Neutrophil (primary cell): ENCODE measurements around the gene CDCA7L.
"Not testable (repeated sequence)": the region's sequence is repeated elsewhere in the genome, so short reads cannot be mapped to it uniquely, and the experiment has no call there.

Experiments used
- H3K27ac ChIP-seq: fragments of 200-600 bp; sonication (generic); 2 replicates; pipeline ENCODE4 v1.5.1; 2016; ENCODE audit warnings: mild to moderate bottlenecking, moderate library complexity
- H3K27me3 ChIP-seq: fragments of 200-600 bp; sonication (generic); 2 replicates; pipeline ENCODE4 v1.6.0; 2016; ENCODE audit warnings: mild to moderate bottlenecking
- H3K36me3 ChIP-seq: fragments of 200-600 bp; sonication (generic); 2 replicates; pipeline ENCODE4 v1.5.1; 2017
- H3K4me1 ChIP-seq, 2 experiments: fragments of 200-600 bp in 1 of 2; sonication (generic) in 1 of 2; 1 replicate in 1 of 2; 2 replicates in 1 of 2; pipeline versions ENCODE4 v1.5.1 to v1.6.1; 2013 to 2016; ENCODE audit warnings: low read depth in 1 of 2, low read length in 1 of 2, mild to moderate bottlenecking in 1 of 2, moderate library complexity in 1 of 2; ENCODE audit not compliant: control insufficient read depth in 1 of 2, insufficient read depth in 1 of 2
- H3K4me3 ChIP-seq, 2 experiments: fragments of 200-600 bp in 1 of 2; sonication (generic) in 1 of 2; 1 replicate in 1 of 2; 2 replicates in 1 of 2; pipeline ENCODE4 v1.5.1; 2013 to 2016; ENCODE audit warnings: low read depth in 1 of 2, low read length in 1 of 2, mild to moderate bottlenecking in 1 of 2, moderate library complexity in 1 of 2
- H3K9me3 ChIP-seq: fragments of 200-600 bp; sonication (generic); 2 replicates; pipeline ENCODE4 v1.5.1; 2016
- CTCF ChIP-seq: fragments of 200-600 bp; sonication (generic); IDR thresholded peaks from 2 replicates; pipeline ENCODE4 v1.5.1; 2016; ENCODE audit warnings: antibody characterized with exemption

CDCA7L gene

DNA sequence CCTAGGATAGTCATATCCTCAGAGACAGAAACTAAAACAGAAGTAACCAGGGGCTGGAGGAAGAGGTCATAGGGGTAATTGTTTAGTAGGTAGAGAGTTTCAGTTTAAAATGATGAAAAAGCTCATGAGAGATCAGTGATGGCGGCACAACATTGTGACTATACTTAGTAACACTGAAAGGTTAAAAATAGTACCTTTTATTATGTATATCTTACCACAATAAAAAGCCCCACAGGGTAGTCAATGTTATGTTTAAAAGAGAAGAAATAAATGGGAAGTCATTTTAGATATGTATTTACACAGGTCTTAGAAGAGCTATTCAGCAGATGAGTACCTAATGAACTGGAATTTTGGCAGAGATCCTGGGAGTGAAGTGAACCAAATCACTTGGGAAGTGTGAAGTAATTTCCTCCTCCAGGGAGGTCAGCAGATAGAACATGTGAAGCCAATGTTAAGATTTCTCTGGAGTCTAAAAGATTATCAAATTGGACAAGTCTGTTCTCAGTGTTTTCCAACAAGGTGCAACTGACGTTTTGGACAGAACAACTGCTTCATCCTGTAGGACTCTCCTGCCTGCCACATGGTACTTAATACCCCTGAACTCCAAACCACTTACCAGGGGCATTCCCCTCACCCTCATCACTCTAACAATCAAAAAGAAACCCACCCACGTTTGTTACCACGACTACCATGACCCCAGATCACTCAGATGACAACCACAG lies 6.4 kb downstream of the CDCA7L start:
- Histone ChIP-seq H3K36me3 (no peaks in the 10 kb centered on the region), H3K9me3 (no peaks in the 10 kb centered on the region), H3K27ac (peak overlapping the region; percentile 54), H3K27me3 (no peaks in the 10 kb centered on the region), H3K4me3 (no peak overlapping the region), H3K4me1 (peaks cover 78 to 91% of the 10 kb centered on the region in 2 experiments)
- TF ChIP-seq CTCF, result no peak

- peaks cover 78 to 91% of the 10 kb centered on the region in 2 experiments for H3K4me1 ChIP-seq
- TF ChIP-seq CTCF, result no peak
- H3K9me3 ChIP-seq, result no peaks in the 10 kb centered on the region
- H3K27me3 ChIP-seq, result no peaks in the 10 kb centered on the region
- H3K4me3 ChIP-seq, result no peak overlapping the region
- no peaks in the 10 kb centered on the region for H3K36me3 ChIP-seq
- peak overlapping the region; percentile 54 for H3K27ac ChIP-seq
Observed at GRCh38 chr7:21938463-21938862, 7.2 kb downstream of the CDCA7L start.

- peak overlapping the region in 1 of 2 experiments; percentile 16 for H3K4me3 ChIP-seq
- no peaks in the 10 kb centered on the region for H3K9me3 ChIP-seq
- no peaks in the 10 kb centered on the region for H3K36me3 ChIP-seq
- TF ChIP-seq CTCF, result no peak
- H3K27me3 ChIP-seq, result no peaks in the 10 kb centered on the region
- H3K4me1 ChIP-seq, result peaks cover 62 to 73% of the 10 kb centered on the region in 2 experiments
- peak overlapping the region; percentile 79 for H3K27ac ChIP-seq
Observed at GRCh38 chr7:21934808-21935207, 10.9 kb downstream of the CDCA7L start.

DNA sequence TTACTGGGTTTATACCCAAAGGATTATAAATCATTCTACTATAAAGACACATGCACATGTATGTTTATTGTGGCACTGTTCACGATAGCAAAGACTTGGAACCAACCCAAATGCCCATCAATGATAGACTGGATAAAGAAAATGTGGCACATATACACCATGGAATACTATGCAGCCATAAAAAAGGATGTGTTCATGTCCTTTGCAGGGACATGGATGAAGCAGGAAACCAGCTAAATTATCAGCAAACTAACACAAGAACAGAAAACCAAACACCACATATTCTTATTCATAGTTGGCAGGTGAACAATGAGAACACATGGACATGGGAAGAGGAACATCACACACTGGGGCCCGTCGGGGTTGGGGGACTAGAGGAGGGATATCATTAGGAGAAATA lies 12.4 kb downstream of the CDCA7L start:
- not testable (repeated sequence) for H3K4me3 ChIP-seq, H3K36me3 ChIP-seq, H3K27me3 ChIP-seq, H3K9me3 ChIP-seq
- H3K27ac ChIP-seq, result peak overlapping the region; percentile 79
- H3K4me1 ChIP-seq, result peaks cover 58 to 69% of the 10 kb centered on the region in 2 experiments

- Histone ChIP-seq H3K27ac (peak overlapping the region; percentile 38), H3K27me3 (no peaks in the 10 kb centered on the region), H3K4me3 (no peak overlapping the region), H3K9me3 (no peaks in the 10 kb centered on the region), H3K4me1 (peaks cover 62 to 64% of the 10 kb centered on the region in 2 experiments), H3K36me3 (no peaks in the 10 kb centered on the region)
- no peak for TF ChIP-seq CTCF
Observed at GRCh38 chr7:21927693-21928092, 18.0 kb downstream of the CDCA7L start.

GRCh38 chr7:21926448-21926847 lies 19.3 kb downstream of the CDCA7L start:
- TF ChIP-seq CTCF, result no peak

More at GRCh38 chr7:21926448-21926847, 19.3 kb downstream of the CDCA7L start:
- Histone ChIP-seq H3K27ac (no peak overlapping the region), H3K9me3 (no peaks in the 10 kb centered on the region), H3K27me3 (no peaks in the 10 kb centered on the region), H3K4me1 (peaks cover 65 to 66% of the 10 kb centered on the region in 2 experiments), H3K36me3 (no peaks in the 10 kb centered on the region), H3K4me3 (no peak overlapping the region)
